ENCODE results near the gene MND1.
A peak's percentile ranks its signal among the peaks of the same experiment; 100 is the strongest.
"Not testable (repeated sequence)": the region's sequence is repeated elsewhere in the genome, so short reads cannot be mapped to it uniquely, and the experiment has no call there.

The MND1 gene

DNA sequence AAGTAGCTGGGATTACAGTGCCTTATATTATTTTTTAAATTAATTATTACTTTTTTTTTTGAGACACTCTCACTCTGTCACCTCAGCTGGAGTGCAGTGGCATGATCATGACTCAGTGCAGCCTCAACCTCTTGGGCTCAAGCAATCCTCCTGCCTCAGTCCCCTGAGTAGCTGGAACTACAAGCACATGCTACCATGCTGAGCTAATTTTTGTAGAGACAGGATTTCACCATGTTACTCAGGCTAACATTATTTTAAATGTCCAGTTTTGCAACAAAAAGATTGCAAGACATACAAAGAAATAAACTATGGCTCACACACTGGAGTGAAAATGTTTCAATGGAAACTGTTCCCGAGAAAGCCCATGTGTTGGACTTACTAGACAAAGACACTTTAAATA is 59.2 kb downstream of the MND1 start:
- DNase-seq (ENCODE audit: low read depth), result no peak

DNA sequence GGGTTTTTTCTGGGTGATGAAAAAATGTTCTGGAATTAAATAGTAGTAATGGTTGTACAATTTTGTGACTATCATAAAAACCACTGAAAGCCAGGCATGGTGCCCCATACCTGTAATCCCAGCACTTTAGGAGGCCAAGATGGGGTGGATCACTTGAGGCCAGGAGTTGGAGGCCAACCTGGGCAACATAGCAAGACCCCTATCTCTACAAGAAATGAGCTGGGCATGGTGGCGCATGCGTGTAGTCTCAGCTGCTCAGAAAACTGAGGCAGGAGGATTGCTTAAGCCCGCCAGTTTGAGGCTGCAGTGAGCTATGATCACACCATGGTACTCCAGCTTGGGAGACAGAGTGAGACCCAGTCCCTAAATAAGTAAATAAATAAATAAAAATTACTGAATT is 63.4 kb downstream of the MND1 start:
- no peak for DNase-seq (ENCODE audit: low read depth)

DNA sequence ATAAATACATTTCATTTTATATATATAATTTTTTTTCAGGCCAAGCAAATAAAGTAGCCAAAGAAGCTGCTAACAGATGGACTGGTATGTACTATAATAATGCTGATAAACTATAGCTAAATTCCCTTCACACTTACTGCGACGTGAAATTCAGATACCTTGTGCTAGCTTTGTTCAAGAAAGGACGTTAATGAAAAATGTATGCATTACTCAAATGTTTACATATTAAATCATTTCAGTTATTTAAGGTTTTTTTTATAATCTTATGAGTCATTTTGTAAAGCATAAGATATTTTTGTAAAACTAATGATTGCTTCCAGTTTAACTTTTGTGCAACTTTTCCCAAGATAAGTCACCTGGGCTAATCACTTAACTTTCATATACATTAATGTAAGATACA is 64.4 kb downstream of the MND1 start:
- no peak for DNase-seq (ENCODE audit: low read depth)

DNA sequence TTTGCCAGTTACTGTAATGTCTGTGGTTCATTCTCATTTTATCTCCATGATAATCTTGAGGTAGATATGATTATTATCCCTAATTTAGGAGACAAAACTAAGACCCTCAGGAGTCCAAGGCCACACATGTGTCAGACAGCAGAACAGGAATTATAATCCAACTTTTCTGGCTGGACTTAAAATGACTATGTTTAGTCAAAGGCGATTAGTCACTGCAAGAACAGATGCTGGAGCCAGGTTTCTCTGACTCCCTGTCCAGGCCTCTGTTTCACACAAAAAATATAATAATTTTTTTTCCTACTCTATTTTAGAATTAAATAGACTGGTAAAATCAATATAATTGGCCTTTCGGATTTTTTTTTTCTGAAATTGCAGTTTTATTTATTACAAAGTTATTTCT is 64.9 kb downstream of the MND1 start:
- DNase-seq (ENCODE audit: low read depth), result no peak

DNA sequence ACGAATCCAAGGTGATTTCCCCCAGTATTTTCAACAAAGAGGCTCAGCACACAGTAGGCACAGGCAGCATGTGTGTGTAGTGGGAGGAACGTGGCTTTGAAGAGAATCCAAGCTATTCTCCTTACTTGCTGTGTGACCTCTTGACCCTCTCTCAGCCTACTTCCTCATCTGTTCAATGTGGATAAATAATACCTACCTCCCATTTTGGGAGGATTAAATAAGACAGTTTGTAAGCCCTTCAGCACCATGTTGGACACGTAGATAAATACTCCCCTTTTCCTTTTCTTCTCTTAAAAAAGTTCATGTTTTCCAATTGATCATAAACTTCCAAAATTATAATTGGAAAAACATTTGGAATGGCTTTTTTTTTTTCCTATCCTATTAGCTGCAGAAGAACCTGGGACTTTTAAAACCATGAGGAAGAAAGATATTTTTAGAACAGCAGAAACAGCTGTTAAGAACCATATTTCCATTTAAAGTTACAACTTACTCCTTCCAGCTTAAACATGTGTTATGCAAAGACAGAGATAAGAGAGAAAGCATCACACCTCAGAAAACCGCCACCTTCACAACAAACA is 65.5 kb downstream of the MND1 start:
- no peak for DNase-seq (ENCODE audit: low read depth)

DNA sequence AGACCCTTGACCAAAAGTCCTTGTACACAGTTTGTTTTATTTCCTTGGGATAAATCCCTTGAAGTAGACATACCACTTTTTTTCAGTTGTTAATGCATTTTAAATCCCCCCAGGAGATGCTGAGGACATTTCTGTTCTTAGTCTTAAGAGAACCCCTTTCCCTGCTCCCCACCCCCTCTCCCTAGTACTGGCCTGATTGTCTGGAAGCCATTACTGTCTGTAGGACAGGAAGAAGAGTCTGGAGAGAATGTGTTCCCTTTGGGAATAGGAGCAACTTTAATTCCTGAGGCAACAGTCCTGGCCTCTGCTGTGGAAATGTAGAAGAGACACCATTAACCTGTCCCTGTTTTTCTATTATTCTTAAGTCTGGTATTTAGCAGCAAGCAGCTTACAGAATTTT is 69.4 kb downstream of the MND1 start:
- no peak for DNase-seq (ENCODE audit: low read depth)

DNA sequence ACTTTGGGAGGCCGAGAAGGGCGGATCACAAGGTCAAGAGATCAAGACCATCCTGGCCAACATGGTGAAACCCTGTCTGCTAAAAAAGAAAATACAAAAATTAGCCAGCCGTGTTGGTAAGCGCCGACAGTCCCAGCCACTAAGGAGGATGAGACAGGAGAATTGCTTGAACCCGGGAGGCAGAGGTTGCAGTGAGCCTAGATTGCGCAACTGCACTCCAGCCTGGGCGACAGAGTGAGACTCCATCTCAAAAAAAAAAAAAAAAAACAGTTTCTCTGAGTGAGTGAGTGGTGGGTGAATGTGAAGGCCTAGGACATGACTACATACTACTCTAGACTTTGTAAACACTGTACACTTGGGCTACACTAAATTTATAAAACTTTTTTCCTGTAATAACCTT is 72.0 kb downstream of the MND1 start:
- DNase-seq (ENCODE audit: low read depth), result not testable (repeated sequence)

DNA sequence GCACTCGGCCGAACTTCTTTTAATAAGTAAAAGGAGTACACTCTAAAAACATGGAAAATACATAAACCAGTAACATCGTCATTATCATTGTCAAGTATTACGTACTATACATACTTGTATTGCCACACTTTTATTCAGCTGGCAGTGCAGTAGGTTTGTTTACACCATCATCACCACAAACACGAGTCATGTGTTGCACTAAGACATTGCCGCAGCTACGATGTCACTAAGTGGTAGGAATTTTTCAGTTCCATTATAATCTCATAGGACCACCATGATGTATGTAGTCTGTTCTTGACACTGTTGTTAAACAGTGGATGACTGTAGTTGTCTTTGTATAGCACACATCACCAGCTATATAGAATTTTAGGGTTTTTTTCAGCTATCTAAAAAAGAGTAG is 73.6 kb downstream of the MND1 start:
- DNase-seq (ENCODE audit: low read depth), result no peak

DNA sequence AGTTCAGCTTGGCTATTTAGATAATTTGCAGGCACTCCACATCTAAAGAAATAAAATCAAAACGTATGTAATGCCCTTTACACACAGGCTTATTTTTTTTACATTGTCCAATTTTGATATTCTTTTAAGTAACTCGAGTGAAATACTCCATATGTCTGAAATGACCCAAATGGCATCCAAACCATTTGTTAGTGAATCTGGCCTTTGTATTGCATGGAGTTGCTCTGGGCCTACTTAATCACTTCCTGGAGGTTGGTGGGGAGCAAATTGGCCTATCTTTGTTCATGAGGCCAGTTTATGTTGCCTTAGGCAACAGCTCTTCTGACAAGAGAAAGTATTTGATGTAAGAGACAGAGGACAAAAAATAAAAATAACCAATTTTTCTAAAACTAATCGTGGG is 74.1 kb downstream of the MND1 start:
- DNase-seq (ENCODE audit: low read depth), result no peak

DNA sequence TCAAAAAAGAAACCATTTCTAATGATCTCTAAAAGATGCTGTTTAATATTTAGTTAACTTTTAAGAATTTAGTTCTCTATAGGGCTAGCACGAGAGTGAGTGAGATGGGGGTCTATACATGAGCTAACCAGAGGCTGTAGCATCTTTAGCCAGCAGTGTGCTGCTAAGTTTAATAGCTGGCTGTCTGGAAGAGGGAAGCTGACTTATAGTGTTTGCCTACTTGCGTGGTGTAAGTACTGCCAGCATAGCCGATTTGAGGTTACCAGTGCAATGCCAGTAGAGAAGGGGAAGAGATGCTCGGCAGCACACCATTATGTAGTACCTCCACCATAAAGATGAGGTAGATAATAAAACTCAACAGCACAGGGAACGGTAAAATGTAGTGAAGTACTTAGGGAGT is 74.5 kb downstream of the MND1 start:
- no peak for DNase-seq (ENCODE audit: low read depth)

DNA sequence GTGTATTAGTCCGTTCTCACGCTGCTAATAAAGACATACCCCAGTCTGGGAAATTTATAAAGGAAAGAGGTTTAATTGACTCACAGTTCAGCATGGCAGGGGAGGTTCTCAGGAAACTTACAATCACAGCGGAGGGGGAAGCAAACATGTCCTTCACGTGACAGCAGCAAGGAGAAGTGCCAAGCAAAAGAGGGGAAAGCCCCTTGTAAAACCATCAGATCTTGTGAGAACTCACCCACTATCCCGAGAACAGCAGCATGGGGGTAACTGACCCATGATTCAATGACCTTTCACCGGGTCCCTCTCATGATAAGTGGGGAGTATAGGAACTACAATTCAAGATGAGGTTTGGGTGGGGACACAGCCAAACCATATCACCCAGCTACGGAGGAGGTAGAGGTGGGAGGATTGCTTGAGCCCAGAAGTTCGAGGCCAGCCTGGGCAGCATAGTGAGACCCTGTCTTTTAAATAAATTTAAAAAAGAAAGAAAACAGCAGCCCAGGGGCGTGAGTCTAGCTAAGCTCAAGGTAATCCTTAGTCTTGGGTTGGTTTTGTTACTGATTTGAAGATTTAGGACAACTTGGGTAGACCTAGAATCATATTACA is 75.3 kb downstream of the MND1 start:
- DNase-seq (ENCODE audit: low read depth), result no peak

DNA sequence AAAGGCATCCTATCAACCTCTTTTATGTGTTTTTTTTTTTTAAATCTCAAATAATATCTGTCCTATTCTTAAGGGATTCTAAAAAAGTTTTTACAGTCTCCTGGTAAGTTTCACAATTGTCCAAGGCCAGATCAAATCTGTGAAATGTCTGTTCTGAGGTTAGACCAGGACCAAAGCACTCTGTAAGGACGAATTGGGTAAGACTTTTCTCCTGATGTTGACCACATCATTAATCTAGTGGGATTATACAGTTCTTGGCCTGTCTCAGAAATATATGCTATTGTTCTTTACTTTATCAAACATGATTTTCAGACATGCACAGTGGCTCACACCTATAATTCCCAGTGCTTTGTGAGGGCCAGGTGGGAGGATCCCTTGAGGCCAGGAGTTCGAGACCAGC is 75.9 kb downstream of the MND1 start:
- no peak for DNase-seq (ENCODE audit: low read depth)

DNA sequence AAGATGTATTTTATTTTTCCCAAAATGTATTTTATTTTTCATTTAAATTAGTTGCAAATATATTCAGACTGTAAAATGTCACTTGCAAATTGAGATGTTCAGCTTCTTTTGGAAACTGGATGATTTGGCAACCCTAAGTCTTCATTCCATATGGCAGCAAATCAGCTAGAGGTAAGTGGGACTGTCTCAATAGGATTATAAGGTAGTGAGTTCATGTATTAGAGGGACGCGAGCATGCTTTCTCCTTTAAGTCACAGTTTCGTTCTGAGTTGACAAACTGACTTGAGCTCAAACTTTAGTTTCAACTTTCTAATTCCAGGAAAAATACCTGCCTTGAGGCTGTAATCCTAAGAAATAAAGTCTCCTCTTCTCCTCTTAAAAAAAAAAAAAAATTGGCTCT is 77.5 kb downstream of the MND1 start:
- no peak for DNase-seq (ENCODE audit: low read depth)

DNA sequence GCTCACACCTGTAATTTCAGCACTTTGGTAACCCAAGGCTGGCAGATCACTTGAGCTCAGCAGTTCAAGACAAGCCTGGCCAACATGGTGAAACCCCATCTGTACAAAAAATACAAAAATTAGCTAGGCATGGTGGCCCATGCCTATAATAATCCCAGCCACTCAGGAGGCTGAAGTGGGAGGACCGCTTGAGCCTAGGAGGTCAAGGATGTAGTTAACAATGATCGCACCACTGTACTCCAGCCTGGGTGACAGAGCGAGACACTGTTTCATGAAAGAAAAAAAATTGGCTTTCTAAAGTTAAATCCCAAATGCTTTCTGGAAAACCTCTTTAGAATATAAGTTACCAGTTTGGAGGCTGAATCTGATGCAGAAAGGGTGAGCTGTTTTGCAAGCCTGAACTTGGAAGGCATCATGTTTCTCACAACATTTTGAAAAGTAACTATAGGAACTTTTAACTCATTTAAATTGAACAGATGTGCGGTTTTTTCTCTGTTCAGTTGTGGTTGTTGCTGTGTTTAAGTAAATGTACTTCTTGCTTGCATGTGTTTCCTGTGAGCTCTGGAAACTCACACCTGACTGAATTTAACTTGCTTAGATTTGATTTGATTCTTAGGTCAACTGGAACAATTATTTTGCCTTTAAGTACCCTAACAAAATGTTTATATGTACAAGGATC is 81.9 kb downstream of the MND1 start:
- DNase-seq (ENCODE audit: low read depth), result no peak

DNA sequence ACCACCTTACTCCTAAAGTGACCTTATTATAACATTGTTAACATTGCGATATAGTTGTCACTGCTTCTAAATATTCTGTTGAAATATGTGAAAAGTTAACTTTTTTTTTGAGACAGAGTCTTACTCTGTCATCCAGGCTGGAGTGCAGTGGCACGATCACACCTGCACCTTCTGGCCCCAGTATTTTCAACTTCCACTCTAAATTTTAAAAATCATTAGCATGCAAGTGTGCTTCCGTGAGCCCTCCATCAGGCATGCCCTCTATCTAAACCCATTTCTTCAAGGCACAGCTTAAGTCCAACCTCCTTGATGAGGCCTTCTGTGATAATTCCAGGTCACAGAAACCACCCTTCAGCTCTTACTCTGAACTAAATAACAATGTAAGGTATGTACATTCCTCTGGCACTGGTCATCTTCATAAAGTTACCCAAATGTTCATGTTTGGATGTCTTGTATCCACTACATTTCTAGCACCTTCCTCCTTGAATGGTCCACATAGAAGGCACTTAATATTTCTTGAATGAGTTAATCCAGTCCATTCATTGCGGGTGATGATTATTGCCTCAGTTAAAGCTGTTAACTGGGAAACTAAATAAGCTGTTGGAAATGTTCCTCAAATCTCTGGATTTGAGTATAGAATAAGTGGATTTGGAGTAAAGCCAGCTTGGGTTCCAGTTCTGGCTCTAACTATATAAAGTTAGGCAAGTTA is 83.0 kb downstream of the MND1 start:
- no peak for DNase-seq (ENCODE audit: low read depth)

DNA sequence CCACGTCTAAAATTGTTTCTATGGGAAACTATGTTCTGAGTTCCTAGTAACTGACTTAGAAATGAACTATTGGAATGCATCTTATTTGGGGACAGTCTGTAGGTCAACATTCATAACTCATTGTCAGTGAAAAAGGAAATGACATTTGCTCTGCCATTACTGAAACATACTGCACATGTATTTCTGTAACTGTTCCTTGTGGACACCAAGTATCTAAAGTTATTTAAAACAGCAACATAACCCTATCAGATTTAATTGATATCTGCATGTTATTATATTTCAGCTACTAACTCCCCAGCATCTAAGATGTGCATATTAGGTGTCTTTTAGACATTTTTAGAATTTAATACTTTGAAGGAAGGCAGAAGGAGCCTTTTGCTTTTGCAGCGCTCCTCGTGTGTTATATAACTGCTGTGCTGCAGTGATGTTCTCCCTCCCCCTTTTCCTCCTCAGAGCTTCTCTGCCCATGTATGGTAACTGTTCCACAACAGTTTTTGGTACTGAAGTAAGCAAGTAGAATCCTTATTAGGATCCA is 84.5 kb downstream of the MND1 start:
- no peak for DNase-seq (ENCODE audit: low read depth)

DNA sequence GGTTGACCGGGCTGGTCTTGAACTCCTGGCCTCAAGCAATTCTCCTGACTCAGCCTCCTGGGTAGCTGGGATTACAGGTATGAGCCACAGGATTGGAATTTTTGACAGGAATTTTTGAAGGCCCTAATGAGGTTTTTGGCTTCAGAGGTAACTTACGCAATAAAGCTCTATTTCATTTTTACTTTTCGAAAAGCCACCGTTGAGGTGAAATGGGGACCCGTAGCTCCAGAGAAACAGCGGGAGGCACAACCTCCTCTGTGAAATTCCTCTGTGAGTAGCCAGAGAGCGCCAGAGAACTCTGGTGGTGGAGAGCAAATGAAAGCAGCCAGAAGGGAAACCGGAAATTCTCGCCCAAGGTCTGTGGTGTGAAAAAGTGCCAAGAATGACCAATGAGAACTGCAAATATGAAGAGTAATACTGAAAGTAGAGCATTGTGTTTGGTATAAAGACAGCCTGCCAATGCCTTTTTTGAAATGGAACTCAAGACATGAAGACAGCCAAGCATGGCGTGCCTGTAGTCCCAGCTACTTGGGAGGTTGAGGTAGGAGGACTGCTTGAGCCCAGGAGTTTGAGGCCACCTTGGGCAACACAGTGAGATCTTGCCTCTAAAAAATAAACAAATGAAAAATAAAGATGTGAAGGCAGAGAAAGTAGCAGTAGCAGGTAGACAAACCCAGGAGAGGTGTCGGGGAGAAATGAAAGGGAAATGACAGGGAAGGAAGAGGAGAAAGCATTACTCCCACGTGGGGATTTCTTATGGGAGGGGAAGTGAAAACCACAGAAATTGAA is 88.7 kb downstream of the MND1 start:
- peak; percentile 43 for DNase-seq (ENCODE audit: low read depth)

DNA sequence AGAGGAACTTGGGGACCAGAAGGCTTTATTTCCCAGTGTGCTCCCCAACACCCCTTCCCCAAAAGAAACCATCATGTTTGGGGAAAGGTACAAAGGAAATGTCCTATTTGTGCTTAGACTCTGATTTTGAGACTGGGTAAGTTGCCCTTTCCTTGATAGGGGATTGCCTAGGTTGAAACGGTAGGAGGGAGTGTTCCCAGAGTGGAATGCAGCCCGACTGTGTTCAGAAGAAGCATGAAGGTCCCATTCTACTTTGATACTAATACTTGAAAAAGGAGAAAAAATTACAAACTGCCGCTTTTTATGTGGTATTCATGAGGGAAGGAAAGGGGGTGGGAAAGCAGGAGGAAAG is 89.2 kb downstream of the MND1 start:
- DNase-seq (ENCODE audit: low read depth), result no peak

DNA sequence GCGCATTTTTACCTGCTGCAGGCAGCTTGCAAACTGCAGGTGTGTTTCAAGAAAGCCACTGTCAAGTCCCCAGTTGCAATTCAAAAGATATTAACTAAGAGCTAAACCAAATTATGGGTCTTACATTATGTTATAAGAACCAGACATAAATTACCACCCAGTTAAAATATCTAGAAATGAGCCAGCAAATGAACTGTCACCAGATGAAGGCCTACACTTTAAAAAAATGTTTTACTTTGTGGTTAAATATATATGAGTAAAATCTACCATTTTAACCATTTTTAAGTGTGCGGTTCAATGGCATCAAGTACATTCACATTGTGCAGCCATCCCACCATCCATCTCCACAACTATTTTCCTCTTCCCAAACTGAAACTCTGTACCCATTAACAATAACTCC is 89.7 kb downstream of the MND1 start:
- no peak for DNase-seq (ENCODE audit: low read depth)

DNA sequence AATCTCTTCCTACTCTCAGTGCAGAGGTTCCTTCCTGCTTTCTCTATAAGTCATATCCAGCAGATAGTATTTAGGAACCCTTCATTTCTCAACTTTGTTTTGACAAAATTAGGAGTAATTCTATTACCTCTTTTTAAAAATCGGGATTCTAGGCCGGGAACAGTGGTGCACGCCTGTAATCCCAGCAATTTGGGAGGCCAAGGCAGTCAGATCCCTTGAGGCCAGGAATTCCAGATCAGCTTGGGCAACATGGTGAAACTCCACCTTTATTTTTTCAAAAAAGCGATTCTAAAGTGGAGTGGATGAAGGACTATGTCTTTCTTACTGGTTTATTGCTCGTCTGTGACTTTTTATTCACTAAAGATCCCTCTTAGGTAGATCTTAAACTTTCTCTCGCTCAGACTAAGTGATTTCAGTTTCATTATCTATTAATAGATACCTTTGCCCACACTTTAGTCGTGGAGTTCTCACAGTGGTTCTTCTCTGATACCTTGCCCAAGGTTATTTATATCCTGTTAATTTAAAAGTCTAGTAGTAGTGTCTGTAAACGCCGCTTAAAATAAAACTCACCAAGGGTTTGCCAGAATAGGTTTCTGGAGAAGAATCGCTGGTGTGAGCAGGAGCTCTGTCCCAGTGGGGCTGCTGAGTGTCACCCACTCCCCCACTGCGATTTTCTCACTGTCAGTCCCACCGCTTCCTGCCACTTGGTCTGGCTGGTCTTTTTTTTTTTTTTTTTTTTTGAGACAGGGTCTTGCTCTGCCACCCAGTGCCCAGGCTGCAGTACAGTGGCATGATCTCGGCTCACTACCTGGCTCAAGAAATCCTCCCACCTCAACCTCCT is 94.6 kb downstream of the MND1 start:
- peak; percentile 23 for DNase-seq (ENCODE audit: low read depth)

DNA sequence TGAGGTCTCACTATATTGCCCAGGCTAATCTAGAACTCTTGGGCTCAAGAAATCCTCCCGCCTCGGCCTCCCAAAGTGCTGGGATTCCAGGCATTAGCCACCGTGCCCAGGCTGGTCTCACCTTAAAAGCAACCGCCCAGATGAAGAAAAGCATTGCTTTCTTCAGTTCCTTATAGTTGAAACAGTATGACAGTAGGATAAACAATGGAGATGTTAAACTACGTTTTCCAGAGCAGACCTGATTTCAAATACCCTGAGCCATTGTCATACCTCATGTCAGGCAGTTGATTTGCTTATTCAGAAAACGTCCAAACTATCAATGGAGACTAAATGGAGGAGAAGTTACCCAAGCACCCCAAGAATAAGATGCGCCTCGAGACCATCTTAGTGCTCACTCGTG is 95.3 kb downstream of the MND1 start:
- no peak for DNase-seq (ENCODE audit: low read depth)

Data from activated T-cell treated with anti-CD3 and anti-CD28 coated beads for 1 hour (primary cell).